Sciatic nerve (tissue), 2 donors: Measurements from ENCODE around the gene COL15A1. TPM values are rescaled to one million over a fixed set of nuclear protein-coding genes. Genes with fewer than 3 reads are reported as not detected.

Experiments used
- ATAC-seq: fragments of 200-7000 bp; cut with Tn5 transposase; one replicate; pipeline ENCODE4 v1.9.1; 2020; ENCODE audit warnings: mild to moderate bottlenecking, moderate library complexity
- DNase-seq: peaks from one replicate; pipeline ENCODE4 v3.0.0-alpha.2; 2020; ENCODE audit warnings: low spot score
- intact Hi-C: fragments of 100-400 bp; cut with DNase I; formaldehyde crosslinking; loops from one replicate; pipeline ENCODE4 v1.14.2; 2022
- total RNA-seq: library from RNA; stranded (reverse); fragmentation: NEBNext Ultra II Directional; extraction: Animal tissue kit (Norgen Biotek cat#: 25700); gene quantifications from one replicate; pipeline ENCODE4 v1.2.1, GENCODE V29; 2021
- donor health status: DM: no; HTN: no; CAD: no.
- donor health status: DM: no; HTN: no; CAD: no.

COL15A1 gene
- total RNA-seq, 1 donor from 2014 or later: 94.6 TPM

DNA sequence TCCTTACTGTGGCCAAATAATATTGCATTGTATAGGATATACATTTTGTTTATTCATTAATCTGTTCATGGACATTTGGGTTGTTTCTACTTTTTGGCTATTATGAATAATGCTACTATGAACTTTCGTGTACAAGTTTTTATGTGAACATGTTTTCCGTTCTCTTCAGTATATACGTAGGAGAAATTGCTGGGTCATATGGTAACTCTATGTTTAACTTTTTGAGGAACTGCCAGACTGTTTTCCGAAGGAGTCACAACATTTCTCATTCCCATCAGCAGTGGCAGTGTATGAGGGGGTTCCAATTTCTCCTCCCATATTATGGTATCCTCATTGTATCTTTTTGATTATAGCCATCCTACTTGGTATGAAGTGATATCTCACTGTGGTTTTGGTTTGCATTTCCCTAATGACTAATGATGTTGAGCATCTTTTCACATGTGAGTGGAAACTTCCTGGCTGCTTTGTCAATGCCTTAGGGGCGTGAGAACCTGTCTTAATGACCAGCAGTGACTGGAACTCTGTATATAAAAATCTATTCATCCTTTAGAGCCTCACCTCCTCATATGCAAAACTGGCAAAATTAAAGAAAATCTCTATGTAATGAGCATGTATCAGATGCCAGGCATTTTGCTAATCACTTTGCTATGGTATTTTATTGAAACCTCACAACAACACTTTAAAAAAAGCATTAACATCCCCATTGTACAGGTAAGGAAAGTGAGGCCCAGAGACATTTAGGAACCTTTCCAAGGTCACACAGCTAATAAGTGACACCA lies 113.4 kb downstream of the COL15A1 start:
- DNase-seq: no peak
- intact Hi-C loops: no loop called here
- ATAC-seq: peak; percentile 47

DNA sequence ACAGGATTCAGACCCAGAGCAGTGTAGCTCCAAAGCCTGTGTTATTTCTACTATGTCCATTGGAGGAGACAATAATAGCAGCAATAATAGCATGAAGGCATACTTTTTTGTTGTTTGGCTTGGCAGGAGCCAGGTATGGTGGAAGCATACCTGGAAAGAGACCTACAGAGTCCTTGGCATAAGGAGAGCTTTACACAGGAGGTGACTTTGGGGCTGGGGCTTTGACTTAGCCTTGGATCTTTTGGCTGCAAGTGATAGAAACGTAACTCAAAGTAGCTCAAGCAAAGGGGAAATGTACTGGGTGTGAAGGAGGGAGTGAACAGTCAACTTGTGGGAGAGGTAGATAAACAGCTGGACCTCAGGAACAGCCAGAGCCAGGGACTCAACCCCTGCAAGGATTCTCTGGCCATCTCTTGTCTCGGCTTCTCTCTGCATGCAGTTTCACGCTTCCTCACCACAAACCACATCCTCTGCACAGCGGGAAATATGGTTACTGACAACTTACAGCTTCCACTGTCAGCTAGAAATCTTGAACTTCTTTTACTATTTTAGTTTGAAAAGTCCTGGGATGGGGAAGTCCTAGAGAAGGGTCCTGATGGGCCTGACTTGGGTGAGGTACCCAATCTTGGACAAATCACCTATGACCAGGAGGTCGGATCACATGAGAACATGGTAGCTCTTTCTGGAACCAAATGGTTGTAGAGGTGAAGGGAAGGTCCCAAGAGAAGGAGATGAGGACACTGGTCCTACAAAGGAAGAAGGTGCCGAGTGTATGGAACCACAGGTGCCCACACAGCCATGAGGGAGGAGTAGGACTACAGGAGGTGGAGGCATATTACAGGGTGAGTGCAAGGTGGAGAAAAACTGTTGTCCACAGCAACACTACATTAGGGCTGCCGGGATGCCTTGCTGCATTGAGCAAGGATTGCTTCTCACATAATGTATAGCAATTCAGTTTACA lies 114.2 kb downstream of the COL15A1 start:
- intact Hi-C loops: no loop called here
- DNase-seq: no peak
- peak; percentile 63 for ATAC-seq

- DNase-seq (no peak), ATAC-seq (peak; percentile 85)
- intact Hi-C loops: no loop called here
Measured at GRCh38 chr9:99058964-99059921, 115.5 kb downstream of the COL15A1 start.

DNA sequence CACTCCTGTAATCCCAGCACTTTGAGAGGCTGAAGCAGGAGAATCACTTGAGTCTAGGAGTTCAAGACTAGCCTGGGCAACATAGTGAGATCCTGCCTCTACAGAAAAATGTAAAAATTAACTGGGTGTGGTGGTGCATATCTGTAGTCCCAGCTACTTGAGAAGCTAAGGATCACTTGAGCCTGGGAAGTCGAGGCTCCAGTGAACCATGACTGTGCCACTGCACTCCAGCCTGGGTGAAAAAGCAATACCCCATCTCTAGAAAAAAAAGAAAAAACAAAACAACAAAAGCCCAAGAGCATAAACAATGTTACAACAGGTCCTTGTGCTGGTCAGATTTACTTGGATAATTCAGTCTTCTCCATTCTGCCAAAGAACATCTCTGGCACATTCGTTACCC lies 116.9 kb downstream of the COL15A1 start:
- ATAC-seq (no peak), DNase-seq (no peak)
- intact Hi-C loops: no loop called here

DNA sequence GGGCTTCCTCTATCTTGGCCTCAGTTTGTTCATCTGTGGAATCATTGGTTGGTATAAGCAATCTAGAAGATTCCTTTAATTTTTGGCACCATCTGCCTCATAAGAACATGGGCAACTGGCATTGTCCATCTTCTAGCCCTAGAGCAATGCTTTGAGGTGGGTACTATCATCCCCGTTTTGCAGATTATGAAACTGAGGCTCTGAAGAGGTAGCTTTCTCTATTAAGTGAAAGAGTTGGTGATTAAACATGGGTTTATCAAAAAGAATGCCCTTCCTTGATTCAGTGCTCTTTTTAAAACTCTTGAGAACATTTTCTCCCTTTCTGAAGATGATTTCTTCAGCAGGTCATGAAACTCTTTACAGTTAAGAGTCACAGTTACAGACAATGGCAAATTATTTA lies 118.8 kb downstream of the COL15A1 start:
- DNase-seq: no peak
- intact Hi-C loops: no loop called here
- no peak for ATAC-seq

DNA sequence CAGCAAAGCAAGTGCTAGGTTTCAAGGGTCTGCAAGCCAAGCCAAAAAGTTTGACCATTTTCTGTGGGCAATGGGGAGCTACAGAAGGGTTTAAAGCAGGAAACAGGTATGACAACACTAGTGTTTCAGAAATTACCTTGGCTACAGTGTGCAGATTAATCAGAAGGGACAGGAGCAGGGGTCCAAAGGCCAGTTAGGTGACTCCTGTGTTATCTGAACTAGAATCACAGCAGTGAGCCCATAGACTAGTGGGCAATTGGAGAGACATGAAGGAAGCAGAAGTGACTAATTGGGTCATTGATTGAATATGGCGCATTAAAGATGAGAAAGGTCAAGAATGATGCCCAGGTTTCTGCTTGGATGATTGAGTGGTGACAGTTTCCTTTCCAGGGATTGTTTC lies 119.8 kb downstream of the COL15A1 start:
- intact Hi-C loops: no loop called here
- no peak for ATAC-seq
- DNase-seq: no peak

DNA sequence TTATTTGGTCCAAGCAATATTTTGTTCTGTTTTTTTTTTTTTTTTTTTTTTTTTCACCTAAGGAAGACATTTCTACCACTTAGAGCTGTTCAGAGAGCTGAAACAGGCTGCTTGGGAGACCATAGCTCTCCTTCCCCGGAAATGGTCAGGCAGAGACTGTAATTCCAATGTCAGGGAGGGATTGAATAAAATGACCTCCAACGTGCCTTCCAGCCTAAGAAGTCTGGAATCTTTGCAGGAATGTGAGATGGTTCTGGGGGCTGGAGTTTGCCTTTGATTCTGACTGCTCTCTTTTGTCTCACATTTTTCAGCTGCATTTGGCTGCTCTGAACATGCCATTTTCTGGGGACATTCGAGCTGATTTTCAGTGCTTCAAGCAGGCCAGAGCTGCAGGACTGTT lies 122.9 kb downstream of the COL15A1 start:
- ATAC-seq (no peak), DNase-seq (no peak)
- intact Hi-C loops: no loop called here

DNA sequence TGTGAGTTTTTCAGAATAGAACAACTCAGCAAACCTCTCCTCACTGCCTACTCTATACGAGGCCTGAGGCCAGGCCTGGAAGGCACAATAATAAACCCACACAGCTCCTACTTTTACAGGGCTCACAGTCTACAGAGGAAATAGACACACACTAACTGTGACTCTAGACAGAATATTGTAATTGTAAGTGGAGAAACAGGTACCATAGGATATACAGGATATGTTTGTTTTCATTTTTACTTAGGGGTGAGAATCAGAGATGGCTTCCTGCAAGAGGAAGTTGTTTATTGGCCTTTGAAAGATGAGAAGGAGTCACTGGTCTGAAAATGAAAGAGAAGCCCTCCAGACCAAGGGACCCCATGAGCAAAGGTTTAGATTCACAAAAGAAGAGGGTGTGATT lies 125.4 kb downstream of the COL15A1 start:
- intact Hi-C loops: no loop called here
- DNase-seq (no peak), ATAC-seq (no peak)

DNA sequence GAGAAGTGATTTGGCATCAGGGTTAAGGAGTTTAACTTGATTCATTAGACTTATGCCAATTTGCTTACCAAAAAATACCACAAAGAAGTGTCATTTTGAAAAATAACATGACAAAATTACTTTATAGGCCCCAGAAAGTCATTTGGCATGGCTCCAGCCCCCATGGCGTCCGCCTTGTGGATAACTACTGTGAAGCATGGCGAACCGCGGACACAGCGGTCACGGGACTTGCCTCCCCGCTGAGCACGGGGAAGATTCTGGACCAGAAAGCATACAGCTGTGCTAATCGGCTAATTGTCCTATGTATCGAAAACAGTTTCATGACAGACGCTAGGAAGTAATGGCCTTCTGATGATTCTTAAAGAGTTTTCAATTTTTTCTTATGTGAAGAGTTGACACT lies 125.8 kb downstream of the COL15A1 start:
- intact Hi-C loops: no loop called here
- no peak for DNase-seq
- ATAC-seq: no peak

DNA sequence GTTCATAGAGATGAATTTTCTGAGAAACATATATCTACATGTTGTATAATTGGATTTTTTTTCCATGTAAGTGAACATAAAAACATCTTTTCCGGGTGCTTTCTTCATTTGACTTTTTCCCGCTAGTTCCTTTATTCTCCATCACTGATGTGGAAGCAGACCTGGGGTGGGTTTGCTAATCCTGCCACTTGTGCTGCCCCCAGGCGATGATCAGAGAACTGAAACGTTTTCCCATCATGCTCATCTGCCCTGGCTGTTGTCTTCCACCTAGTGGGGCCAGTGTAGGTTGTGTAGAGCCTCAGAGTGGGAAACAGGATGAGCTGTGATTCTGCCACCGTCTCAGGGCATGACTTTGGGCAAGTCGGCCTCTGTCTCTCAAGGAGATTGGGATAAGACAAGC lies 127.0 kb downstream of the COL15A1 start:
- DNase-seq: no peak
- no peak for ATAC-seq
- intact Hi-C loops: no loop called here

DNA sequence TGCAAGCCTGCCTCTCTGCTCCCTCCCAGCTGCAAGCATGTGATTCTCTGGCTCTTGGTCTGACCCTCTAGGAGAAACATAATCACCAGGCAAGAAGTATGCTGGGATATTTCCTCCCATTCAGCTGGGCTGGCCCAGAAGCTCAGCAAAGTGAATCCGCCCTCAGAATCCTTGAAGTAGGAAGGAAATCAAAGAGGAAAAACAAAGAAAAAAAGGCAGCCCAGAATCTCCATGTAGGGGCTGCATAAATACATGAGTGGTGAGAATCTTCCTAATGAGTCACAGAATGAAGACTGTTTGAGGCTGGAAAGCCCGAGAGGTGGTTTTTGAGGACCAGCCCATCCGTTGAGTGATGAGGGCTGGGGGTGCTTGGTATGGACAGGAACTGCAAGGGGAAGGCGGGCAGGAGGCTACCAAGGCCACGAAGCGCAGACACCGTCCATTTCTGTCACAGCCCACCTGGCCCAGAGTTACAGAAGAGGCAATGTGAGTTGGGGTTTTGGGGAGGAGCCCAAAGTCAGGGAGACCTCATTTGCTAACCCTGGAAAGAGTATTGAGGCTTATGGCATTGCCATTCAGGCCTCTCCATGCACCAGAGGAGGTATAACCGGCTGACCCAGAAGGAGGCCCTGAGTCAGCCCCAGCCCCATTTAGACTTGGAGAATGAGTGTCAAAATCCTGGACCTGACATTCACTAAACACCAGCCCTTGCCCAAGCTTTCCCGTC lies 127.8 kb downstream of the COL15A1 start:
- intact Hi-C loops: no loop called here
- DNase-seq (no peak), ATAC-seq (peak; percentile 66)

DNA sequence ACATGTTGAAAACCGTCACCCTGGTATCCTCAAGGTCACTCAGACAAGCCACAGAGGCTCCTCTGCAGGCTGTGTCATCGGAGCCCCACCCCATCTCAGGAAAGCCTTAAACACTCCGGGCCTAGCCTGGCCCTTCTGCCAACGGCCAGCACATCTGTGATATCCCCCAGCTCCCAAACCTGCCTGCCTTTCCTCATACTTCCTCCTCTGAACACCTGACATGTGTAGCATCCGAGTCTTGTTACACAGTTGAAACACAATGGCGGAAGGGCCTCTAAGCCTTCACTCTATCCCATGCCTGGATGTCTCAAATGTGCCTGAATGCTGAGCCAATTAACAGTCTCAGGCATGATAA lies 128.3 kb downstream of the COL15A1 start:
- intact Hi-C loops: no loop called here
- peak; percentile 27 for ATAC-seq
- DNase-seq: no peak

GRCh38 chr9:99073347-99073746 lies 129.6 kb downstream of the COL15A1 start:
- ATAC-seq (no peak), DNase-seq (no peak)
- intact Hi-C loops: no loop called here

GRCh38 chr9:99073985-99074901 lies 130.5 kb downstream of the COL15A1 start:
- no peak for DNase-seq

GRCh38 chr9:99074902-99075245 lies 131.2 kb downstream of the COL15A1 start:
- no peak for DNase-seq
- ATAC-seq: no peak
- intact Hi-C loops: no loop called here

More at GRCh38 chr9:99073985-99074901, 130.5 kb downstream of the COL15A1 start:
- no peak for ATAC-seq
- intact Hi-C loops: no loop called here

DNA sequence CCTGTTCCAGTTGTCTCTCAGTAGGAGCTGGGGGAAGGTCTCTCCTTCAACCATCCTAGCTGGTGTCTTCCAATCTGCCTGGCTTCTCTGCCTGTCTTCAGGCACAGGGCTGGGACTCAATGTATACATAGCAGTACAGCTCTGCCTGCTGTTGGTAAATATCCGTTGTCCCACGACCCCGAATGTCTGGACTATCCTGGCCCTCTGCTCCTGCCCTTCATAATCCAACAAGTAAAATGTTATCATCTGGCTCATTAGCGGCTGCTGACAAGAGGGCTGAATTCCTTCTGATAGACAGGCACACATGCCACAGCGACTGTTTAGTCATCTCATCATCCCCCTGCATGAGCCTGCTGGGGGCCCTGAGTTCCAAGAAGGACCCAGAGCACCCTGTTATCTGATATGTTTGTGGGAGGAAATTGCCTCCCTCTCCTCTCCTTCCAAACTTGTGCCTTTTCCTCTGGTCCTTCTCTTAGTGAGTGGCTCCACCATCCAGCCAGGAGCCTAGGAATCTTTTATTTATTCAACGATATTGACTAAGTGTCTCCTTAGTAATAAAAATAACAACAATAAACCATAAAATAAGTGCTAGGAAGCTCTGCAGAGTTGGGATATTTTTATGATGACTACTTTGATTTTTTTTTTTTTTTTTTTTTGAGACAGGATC lies 131.7 kb downstream of the COL15A1 start:
- ATAC-seq (no peak), DNase-seq (no peak)
- intact Hi-C loops: no loop called here

- ATAC-seq (no peak), DNase-seq (no peak)
- intact Hi-C loops: no loop called here
Measured at GRCh38 chr9:99076030-99076429, 132.3 kb downstream of the COL15A1 start.
